Measurements from ENCODE around the gene NEK11.

DNA sequence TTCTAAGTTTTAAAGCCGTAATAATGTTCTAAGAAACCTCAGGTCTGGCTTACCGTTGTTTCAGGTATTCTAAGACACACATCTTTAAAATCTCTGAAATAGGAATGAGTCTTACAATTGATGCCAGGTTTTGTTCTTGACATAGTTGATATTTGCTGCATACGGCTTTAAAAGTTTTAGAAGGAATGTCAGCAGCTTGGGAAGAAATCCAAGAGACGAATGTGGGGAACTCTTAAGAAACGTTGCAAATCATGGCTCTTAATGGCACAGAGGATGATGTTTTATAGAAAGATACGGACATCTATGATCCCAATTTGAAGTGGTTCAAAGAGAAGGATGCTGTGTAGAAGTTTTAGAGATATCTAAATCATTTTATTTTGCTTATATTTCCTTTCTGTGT, 366.4 kb downstream of the NEK11 start:
- no peak for TF ChIP-seq EZH2phosphoT487 (IDR thresholded peaks at IDR 0.05)
- TF ChIP-seq, protein P1, sequence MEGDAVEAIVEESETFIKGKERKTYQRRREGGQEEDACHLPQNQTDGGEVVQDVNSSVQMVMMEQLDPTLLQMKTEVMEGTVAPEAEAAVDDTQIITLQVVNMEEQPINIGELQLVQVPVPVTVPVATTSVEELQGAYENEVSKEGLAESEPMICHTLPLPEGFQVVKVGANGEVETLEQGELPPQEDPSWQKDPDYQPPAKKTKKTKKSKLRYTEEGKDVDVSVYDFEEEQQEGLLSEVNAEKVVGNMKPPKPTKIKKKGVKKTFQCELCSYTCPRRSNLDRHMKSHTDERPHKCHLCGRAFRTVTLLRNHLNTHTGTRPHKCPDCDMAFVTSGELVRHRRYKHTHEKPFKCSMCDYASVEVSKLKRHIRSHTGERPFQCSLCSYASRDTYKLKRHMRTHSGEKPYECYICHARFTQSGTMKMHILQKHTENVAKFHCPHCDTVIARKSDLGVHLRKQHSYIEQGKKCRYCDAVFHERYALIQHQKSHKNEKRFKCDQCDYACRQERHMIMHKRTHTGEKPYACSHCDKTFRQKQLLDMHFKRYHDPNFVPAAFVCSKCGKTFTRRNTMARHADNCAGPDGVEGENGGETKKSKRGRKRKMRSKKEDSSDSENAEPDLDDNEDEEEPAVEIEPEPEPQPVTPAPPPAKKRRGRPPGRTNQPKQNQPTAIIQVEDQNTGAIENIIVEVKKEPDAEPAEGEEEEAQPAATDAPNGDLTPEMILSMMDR (IDR thresholded peaks at IDR 0.05) = no peak
